GM18520 (cell line): ENCODE measurements around the gene CDC45.

Experiments
- ATAC-seq: cut with Tn5 transposase; IDR thresholded peaks from one replicate; pipeline ENCODE4 v1.9.1; 2021; ENCODE audit not compliant: unreplicated experiment

The CDC45 gene

GRCh38 chr22:19448076-19448607, 31.6 kb upstream of the CDC45 start:
- ATAC-seq: no peak

- peak; percentile 29 for ATAC-seq
These were observed 30.8 kb upstream of the CDC45 start for GRCh38 chr22:19448739-19449421.

DNA sequence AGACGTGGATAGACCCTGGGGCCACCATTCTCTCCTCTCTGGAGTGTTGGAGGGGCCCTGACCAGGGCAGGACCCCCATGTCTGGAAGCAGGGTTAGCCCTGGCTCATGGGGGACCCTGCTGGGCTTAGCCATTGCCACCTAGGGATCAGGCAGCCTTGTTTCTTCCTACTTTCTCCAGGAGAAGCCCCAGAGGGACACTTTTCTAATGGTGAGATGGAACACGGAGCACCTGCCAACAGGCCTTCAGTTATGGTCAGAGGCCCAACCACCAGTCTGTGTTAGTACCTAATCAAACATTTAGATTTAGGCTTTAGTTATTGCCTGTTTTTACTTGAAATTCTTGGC, 30.3 kb upstream of the CDC45 start:
- no peak for ATAC-seq

DNA sequence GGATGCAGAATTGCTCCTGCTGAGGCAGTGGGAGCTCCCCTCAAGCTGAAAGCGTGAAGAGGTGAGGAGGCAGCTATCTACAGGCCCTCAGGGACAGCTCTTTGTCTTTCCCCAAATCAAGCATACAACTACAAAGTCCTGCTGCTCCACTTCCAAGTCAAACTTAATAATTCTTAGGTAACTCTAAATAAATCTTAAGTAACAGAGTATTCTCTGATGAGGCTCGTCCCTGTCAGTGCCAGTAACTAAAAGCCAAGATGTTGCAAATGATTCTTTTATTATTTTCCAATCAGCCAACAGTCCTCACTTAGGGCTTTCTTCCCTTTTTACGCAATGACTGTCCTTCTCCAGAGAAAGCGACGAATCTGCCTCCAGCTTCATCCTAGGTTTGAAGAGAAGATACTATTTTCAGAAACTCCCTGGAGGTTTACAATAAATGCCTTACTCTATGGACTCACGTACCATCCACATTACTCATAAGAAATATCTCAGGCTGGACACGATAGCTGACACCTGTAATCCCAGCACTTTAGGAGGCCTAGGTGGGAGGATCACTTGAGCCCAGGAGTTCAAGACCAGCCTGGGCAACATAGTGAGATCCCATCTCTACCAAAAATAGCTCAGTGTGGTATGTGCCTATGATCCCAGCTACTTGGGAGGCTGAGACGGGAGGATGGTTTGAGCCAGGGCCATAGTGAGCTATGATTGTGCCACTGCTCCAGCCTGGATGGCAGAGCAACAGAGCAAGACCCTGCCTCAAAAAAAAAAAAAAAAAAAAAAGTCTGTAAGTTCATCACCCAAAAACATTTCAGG, 29.2 kb upstream of the CDC45 start:
- no peak for ATAC-seq

DNA sequence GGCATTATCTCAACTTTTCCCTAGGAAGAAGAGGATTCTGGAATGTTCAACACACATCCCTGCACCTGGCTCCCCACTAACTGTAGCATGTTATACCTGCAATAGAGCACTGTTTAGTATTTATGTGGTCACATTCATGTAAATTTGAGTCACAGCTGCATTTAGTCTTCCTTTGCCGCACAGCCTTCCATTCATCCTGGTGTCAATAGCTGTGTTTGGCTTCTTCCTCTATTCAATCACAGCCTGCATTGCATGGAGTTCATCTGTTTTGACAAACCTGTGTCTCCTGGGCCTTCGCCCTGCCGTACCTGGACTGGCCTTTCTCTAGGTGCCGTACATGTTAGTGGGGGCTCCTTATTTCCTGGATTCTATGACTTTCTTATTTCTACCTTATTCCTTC, 28.1 kb upstream of the CDC45 start:
- no peak for ATAC-seq

GRCh38 chr22:19453718-19454117, 26.0 kb upstream of the CDC45 start:
- ATAC-seq: no peak

GRCh38 chr22:19454156-19454555, 25.6 kb upstream of the CDC45 start:
- ATAC-seq: no peak

DNA sequence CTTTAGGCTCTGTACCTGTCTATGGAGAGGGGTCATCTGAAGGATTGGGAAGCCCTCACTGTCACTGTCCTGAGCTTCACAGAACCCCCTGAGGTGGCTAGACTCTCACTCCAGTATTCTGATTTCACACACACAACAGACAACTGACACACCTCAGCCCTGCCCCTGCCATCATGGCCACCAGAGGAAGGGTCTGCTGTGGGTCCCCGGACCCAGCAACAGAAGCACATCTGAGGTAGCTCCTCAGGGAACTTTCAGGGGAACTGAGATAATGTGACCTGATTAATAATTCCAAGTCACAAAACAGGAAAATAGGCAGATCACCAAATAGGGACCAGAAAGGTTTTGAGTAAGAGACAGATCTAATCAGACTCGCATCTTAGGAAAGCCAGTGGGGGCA, 24.7 kb upstream of the CDC45 start:
- ATAC-seq: no peak

- ATAC-seq: no peak
These were observed 23.9 kb upstream of the CDC45 start for GRCh38 chr22:19455585-19456370.

- no peak for ATAC-seq
These were observed 23.2 kb upstream of the CDC45 start for GRCh38 chr22:19456541-19456940.

- no peak for ATAC-seq
These were observed 21.8 kb upstream of the CDC45 start for GRCh38 chr22:19457828-19458428.

DNA sequence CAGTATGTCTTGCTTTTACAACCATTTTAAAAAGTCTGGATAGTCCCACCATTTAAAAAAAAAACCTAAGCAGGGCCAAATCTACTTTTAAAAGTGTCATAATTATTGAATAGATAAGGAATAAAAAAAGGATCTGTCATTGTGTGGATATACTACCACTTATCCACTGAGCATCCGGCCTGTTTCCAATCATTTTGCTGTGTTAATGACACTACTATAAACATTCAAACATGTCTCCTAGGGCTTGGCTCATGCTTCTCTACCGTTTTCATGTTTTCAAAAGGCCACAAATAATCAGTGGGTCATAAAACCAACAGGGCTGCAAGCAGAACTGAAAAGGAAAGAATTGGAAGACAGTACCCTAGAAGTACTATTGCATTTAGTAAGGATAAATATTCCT, 19.7 kb upstream of the CDC45 start:
- ATAC-seq: no peak

GRCh38 chr22:19461506-19461905, 18.2 kb upstream of the CDC45 start:
- no peak for ATAC-seq

DNA sequence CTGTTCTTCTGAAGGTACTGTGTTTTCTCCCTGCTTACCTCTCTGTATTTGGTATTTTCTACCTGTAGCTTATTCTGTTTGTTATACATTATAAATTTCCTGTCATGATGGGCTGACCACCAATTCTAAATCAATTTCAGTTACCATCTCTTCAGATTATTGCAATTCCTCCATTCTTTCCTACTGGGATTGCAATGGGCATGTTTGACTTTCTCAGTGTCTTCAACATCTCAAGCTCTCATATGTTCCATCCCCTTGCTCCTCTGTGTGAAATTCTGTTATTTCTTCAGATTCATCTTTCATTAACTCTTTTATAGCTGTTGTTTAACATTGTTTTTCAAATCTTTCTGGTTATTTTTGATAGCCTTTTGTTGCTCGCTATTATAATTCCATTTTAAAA, 16.7 kb upstream of the CDC45 start:
- ATAC-seq: no peak

- no peak for ATAC-seq
These were observed 15.9 kb upstream of the CDC45 start for GRCh38 chr22:19463491-19464469.

GRCh38 chr22:19464546-19464945, 15.2 kb upstream of the CDC45 start:
- ATAC-seq: no peak

GRCh38 chr22:19464975-19465374, 14.7 kb upstream of the CDC45 start:
- no peak for ATAC-seq

DNA sequence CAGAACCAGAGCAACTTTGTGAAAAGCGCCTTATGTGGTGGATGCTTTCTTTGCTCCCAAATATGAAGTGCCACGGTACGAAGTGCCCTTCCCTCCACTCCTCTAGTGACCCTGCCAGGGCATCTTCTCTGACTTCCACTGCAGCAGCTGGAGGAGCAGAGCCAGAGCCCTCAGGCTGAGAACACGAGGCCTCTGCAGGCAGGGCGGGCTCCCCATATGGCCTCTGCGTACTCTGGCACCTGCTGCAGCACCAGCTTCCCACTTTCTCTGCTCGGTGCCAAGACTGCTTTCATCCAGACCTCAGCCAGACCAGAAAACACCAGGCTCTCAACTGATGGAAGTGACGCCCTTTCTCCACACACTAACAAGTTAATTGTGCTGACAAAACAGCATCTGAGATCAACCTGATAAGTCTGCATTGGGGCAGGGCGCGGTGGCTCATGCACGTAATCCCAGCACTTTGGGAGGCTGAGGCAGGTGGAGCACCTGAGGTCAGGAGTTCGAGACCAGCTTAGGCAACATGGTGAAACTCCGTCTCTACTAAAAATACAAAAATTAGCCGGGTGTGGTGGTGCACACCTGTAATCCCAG, 13.5 kb upstream of the CDC45 start:
- ATAC-seq: no peak

GRCh38 chr22:19466848-19467752, 12.6 kb upstream of the CDC45 start:
- ATAC-seq: no peak
